ENCODE data around the gene ZNF644. TPM values are rescaled to one million over a fixed set of nuclear protein-coding genes. Genes with fewer than 3 reads are reported as not detected.

ZNF644 gene
- total and polyA plus RNA-seq, 2 donors (not counting 1 experiment from before 2014, with no cell fraction given) = 9.6 to 124 TPM

DNA sequence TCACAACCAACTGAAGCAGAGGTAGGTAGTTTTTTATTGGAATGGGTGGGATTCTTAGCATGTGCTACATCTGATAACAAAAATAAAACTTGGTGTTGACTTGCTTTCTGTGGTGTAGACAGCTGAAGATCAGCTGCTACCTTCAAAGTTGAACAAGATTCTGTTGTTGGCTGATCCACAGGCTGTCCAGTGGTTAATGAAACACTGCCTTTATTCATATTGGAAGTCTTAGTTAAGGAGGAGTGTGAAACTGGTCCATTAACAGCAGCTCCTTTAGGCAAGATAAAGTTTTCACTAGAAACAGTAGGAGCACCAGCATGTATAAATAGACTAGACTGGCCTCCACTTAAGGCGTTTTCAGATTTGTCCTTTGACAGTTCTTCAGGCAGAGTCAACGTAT is 81.1 kb downstream of the ZNF644 start:
- Histone ChIP-seq H3K79me2 (ENCODE audit: control insufficient read depth, insufficient read depth, low read length) (peaks cover 75% of the 10 kb centered on the region), H3K4me3 (ENCODE audit: control extremely low read depth in 1 of 5, extremely low read depth in 1 of 5, insufficient read depth in 1 of 5, low read depth in 2 of 5, low read length in 4 of 5) (no peak overlapping the region), H3K9me3 (ENCODE audit: control extremely low read depth in 1 of 3, control insufficient read depth in 2 of 3, insufficient read depth in 1 of 3, low read length in 2 of 3) (no peaks in the 10 kb centered on the region), H4K20me1 (ENCODE audit: control insufficient read depth, insufficient read depth, low read length, poor library complexity, severe bottlenecking) (peaks cover 34% of the 10 kb centered on the region), H3K36me3 (replicated peaks in 1 of 2; ENCODE audit: control extremely low read depth in 1 of 2, control insufficient read depth in 1 of 2, extremely low read depth in 1 of 2, insufficient read depth in 2 of 2, low read length in 1 of 2) (peaks cover 2 to 26% of the 10 kb centered on the region in 2 experiments), H3K4me2 (replicated peaks; ENCODE audit: low read depth, low read length, poor library complexity, severe bottlenecking) (no peak overlapping the region), H3K27me3 (replicated peaks in 1 of 4; ENCODE audit: control extremely low read depth in 1 of 4, control insufficient read depth in 3 of 4, insufficient read depth in 4 of 4, low read length in 3 of 4) (no peaks in the 10 kb centered on the region), H3K9ac (ENCODE audit: low read length) (no peak overlapping the region), H3K4me1 (ENCODE audit: control insufficient read depth in 2 of 2, insufficient read depth in 2 of 2, low read length in 2 of 2) (no peaks in the 10 kb centered on the region), H3K27ac (ENCODE audit: low read length in 2 of 2) (no peak overlapping the region), H2AFZ (ENCODE audit: insufficient read depth, low read depth, low read length, poor library complexity, severe bottlenecking) (no peak overlapping the region)
- Mint-ChIP-seq H3K27me3 (no peaks in the 10 kb centered on the region), H3K4me3 (no peak overlapping the region), H3K27ac (no peak overlapping the region), H3K9me3 (ENCODE audit: insufficient read depth) (no peaks in the 10 kb centered on the region), H3K4me1 (peaks cover 6% of the 10 kb centered on the region)
- ChIA-PET CTCF (no interaction called here), POLR2A (no interaction called here)
- ATAC-seq (ENCODE audit: low read depth) (no peak), DNase-seq (no peak)
- 100% methylated on average over 2 of the region's 2 CpGs for WGBS (ENCODE audit: insufficient coverage)
- TF ChIP-seq EZH2 (IDR thresholded peaks at IDR 0.05; ENCODE audit: borderline replicate concordance, insufficient read depth, low read depth, low read length, poor library complexity, severe bottlenecking) = no peak
- TF ChIP-seq, protein P1, sequence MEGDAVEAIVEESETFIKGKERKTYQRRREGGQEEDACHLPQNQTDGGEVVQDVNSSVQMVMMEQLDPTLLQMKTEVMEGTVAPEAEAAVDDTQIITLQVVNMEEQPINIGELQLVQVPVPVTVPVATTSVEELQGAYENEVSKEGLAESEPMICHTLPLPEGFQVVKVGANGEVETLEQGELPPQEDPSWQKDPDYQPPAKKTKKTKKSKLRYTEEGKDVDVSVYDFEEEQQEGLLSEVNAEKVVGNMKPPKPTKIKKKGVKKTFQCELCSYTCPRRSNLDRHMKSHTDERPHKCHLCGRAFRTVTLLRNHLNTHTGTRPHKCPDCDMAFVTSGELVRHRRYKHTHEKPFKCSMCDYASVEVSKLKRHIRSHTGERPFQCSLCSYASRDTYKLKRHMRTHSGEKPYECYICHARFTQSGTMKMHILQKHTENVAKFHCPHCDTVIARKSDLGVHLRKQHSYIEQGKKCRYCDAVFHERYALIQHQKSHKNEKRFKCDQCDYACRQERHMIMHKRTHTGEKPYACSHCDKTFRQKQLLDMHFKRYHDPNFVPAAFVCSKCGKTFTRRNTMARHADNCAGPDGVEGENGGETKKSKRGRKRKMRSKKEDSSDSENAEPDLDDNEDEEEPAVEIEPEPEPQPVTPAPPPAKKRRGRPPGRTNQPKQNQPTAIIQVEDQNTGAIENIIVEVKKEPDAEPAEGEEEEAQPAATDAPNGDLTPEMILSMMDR (IDR thresholded peaks at IDR 0.05) = no peak
- intact Hi-C loops (cut with micrococcal nuclease) = no loop called here

DNA sequence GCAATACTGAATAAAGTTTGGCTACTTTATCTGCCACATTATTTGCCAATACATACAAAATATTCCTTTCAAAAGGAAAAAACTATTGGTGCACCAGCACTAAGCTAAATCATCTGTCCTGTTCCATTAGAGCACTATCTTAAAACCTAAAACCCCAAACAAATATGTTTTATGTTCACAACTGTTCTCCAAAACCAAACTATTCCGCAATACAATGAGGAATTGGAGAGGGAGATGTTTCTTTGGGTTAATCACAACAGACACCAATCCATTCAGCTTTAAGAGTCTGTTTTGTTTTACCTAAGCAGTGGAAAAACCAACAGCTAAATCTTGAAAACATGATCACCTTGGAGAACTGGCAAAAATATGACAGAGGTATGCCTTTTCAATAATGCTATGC is 85.1 kb downstream of the ZNF644 start:
- Histone ChIP-seq H3K79me2 (ENCODE audit: control insufficient read depth, insufficient read depth, low read length) (peaks cover 96% of the 10 kb centered on the region), H4K20me1 (ENCODE audit: control insufficient read depth, insufficient read depth, low read length, poor library complexity, severe bottlenecking) (peaks cover 33% of the 10 kb centered on the region), H3K4me3 (ENCODE audit: control extremely low read depth in 1 of 5, extremely low read depth in 1 of 5, insufficient read depth in 1 of 5, low read depth in 2 of 5, low read length in 4 of 5) (no peak overlapping the region), H3K9me3 (ENCODE audit: control extremely low read depth in 1 of 3, control insufficient read depth in 2 of 3, insufficient read depth in 1 of 3, low read length in 2 of 3) (no peaks in the 10 kb centered on the region), H2AFZ (ENCODE audit: insufficient read depth, low read depth, low read length, poor library complexity, severe bottlenecking) (no peak overlapping the region), H3K36me3 (replicated peaks in 1 of 2; ENCODE audit: control extremely low read depth in 1 of 2, control insufficient read depth in 1 of 2, extremely low read depth in 1 of 2, insufficient read depth in 2 of 2, low read length in 1 of 2) (peaks cover 2 to 30% of the 10 kb centered on the region in 2 experiments), H3K27ac (ENCODE audit: low read length in 2 of 2) (no peak overlapping the region), H3K4me2 (replicated peaks; ENCODE audit: low read depth, low read length, poor library complexity, severe bottlenecking) (no peak overlapping the region), H3K4me1 (ENCODE audit: control insufficient read depth in 2 of 2, insufficient read depth in 2 of 2, low read length in 2 of 2) (no peaks in the 10 kb centered on the region), H3K27me3 (replicated peaks in 1 of 4; ENCODE audit: control extremely low read depth in 1 of 4, control insufficient read depth in 3 of 4, insufficient read depth in 4 of 4, low read length in 3 of 4) (no peaks in the 10 kb centered on the region), H3K9ac (ENCODE audit: low read length) (no peak overlapping the region)
- intact Hi-C loops (cut with micrococcal nuclease) = no loop called here
- Mint-ChIP-seq H3K27me3 (no peaks in the 10 kb centered on the region), H3K4me3 (no peak overlapping the region), H3K9me3 (ENCODE audit: insufficient read depth) (no peaks in the 10 kb centered on the region), H3K4me1 (peaks cover 14% of the 10 kb centered on the region), H3K27ac (no peak overlapping the region)
- no CpG with 5 or more reads among the region's 1 CpG for WGBS (ENCODE audit: insufficient coverage)
- POLR2A ChIA-PET = no interaction called here
- CTCF ChIA-PET = interaction anchor here (1.5 to 2.0 kb wide), 2 partner anchors 9 to 228 kb away, joined by 4 to 10 read pairs; no protein-coding TSS in a partner anchor
- ATAC-seq (ENCODE audit: low read depth) (no peak), DNase-seq (no peak)
- TF ChIP-seq, protein P1 (IDR thresholded peaks at IDR 0.05) = no peak
- no peak for TF ChIP-seq EZH2 (IDR thresholded peaks at IDR 0.05; ENCODE audit: borderline replicate concordance, insufficient read depth, low read depth, low read length, poor library complexity, severe bottlenecking)
